Activated CD4-positive, alpha-beta memory T cell treated with anti-CD3 and anti-CD28 coated beads, Interleukin-2, amount 10 ng/mL, durations not matched to agents 7 days and 5 days (primary cell): Measurements from ENCODE around the gene SCUBE1. TPM values are rescaled to one million over a fixed set of nuclear protein-coding genes. Genes with fewer than 3 reads are reported as not detected.

Source experiments
- CTCF ChIA-PET: fragments of 350-600 bp; sonication (Branson Sonifier 250); formaldehyde crosslinking; loops from one replicate; lab custom pipeline; 2021; ENCODE audit warnings: antibody characterized with exemption, inconsistent platforms; lab: Charles Lee
- POLR2A ChIA-PET: fragments of 350-600 bp; sonication (Branson Sonifier 250); formaldehyde crosslinking; loops from one replicate; lab custom pipeline; 2021; ENCODE audit warnings: antibody characterized with exemption; lab: Charles Lee
- DNase-seq: peaks from one replicate; pipeline ENCODE4 v3.0.0-alpha.2; 2020
- H3K27ac Mint-ChIP-seq: one replicate; pipeline ENCODE4 v1.8.0; 2021; ENCODE audit warnings: mild to moderate bottlenecking, mixed read lengths
- H3K27me3 Mint-ChIP-seq: one replicate; pipeline ENCODE4 v1.8.0; 2021; ENCODE audit warnings: mixed read lengths
- H3K36me3 Mint-ChIP-seq: one replicate; pipeline ENCODE4 v1.8.0; 2021; ENCODE audit warnings: low read depth, mixed read lengths
- H3K4me1 Mint-ChIP-seq: one replicate; pipeline ENCODE4 v1.8.0; 2021; ENCODE audit warnings: mixed read lengths
- H3K4me3 Mint-ChIP-seq: one replicate; pipeline ENCODE4 v1.8.0; 2021; ENCODE audit warnings: mild to moderate bottlenecking, mixed read lengths
- H3K9me3 Mint-ChIP-seq: one replicate; pipeline ENCODE4 v1.8.0; 2021; ENCODE audit warnings: mixed read lengths
- total RNA-seq, 2 experiments: library from RNA; stranded (reverse); gene quantifications; one replicate each; pipeline ENCODE4 v1.2.3, GENCODE V29; 2021

The SCUBE1 gene
- total RNA-seq, 2 experiments from 2014 or later = 0.15 to 0.20 TPM

GRCh38 chr22:43213051-43213450, 130.1 kb downstream of the SCUBE1 start:
- H3K4me1 Mint-ChIP-seq = no peaks in the 10 kb centered on the region

GRCh38 chr22:43212434-43212952, 130.7 kb downstream of the SCUBE1 start:
- H3K4me3 Mint-ChIP-seq = no peak overlapping the region
- no peak overlapping the region for H3K27ac Mint-ChIP-seq
- no peak for DNase-seq
- ChIA-PET CTCF (no interaction called here), POLR2A (no interaction called here)
- no peaks in the 10 kb centered on the region for H3K9me3 Mint-ChIP-seq
- no peaks in the 10 kb centered on the region for H3K27me3 Mint-ChIP-seq
- H3K36me3 Mint-ChIP-seq = no peaks in the 10 kb centered on the region
- H3K4me1 Mint-ChIP-seq = no peaks in the 10 kb centered on the region

More at GRCh38 chr22:43213051-43213450, 130.1 kb downstream of the SCUBE1 start:
- ChIA-PET POLR2A (no interaction called here), CTCF (interaction anchor here (0.6 kb wide), 1 partner anchor 1261 kb away, joined by 4 read pairs; no protein-coding TSS in a partner anchor)
- no peaks in the 10 kb centered on the region for H3K27me3 Mint-ChIP-seq
- no peaks in the 10 kb centered on the region for H3K9me3 Mint-ChIP-seq
- no peaks in the 10 kb centered on the region for H3K36me3 Mint-ChIP-seq
- H3K27ac Mint-ChIP-seq = no peak overlapping the region
- no peak overlapping the region for H3K4me3 Mint-ChIP-seq
- DNase-seq = no peak

DNA sequence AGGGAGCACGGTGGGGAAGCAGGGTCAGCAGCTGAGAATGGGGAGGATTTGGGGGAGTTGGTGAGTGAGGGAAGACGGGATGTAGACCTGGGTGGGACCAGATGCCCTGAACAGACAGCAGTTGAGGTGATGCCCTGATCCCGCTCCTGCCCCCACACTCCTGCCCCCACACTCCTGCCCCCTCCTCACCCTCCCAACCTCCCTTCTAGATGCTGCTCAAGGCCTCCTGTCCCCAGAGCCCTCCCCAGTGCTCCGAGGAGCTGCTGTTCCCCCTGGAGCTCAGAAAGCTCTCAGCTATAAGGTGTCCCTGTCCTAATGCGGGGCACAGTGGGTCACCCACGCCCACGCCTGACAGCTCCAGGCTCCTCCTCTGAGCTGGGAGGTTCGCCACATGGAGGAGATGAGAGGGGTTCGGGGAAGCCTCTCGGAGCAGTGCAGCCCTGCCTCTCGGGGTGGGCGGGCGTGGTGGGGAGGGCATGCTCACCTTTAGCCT, 131.2 kb downstream of the SCUBE1 start:
- Mint-ChIP-seq H3K9me3 (no peaks in the 10 kb centered on the region), H3K4me1 (no peaks in the 10 kb centered on the region), H3K4me3 (no peak overlapping the region), H3K36me3 (no peaks in the 10 kb centered on the region), H3K27me3 (no peaks in the 10 kb centered on the region), H3K27ac (no peak overlapping the region)
- CTCF ChIA-PET = no interaction called here
- POLR2A ChIA-PET = no interaction called here
- DNase-seq = no peak

DNA sequence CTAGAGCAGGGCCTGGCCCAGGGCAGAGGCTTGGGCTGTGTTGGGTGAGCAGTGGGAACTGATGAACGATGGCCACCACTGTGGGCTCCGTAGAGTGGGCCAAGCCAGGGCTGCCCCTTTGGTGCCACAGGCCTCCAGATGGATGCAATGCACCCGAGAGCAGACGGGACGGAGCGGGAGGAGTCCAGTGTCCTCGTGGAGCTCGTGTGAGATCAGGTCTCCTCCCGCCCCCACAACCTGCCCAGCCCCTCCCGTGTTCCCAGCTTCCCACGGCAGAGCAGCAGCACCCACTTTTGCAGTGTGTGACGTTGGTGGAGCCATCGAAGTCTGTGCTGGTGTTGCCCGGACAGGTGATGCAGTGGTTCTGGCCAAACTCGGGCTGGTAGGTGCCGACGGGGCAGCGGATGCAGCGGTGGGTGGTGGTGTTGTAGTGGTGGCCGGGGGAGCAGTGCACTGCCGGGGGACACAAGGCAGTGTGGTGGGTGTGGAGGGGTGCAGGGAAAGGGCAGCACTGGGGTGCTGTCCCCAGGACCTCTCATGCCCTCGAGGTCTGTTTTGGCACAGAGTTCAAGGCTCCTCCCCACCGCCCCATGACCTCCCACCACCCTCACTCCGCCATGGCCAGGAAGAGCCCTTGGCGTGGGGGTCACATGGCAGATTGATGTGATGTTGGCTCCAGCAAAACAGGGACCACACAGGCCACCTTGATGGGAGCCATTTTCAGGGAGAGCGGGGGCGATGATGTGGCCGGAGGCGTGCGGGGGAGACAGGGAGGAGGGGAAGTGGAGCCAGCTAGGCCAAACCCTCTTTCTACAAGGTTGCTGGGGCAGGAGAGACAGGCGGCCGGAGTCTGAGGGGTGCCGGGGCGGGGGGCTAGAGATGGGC, 132.3 kb downstream of the SCUBE1 start:
- Mint-ChIP-seq H3K27ac (no peak overlapping the region), H3K27me3 (no peaks in the 10 kb centered on the region), H3K4me3 (no peak overlapping the region), H3K4me1 (peaks cover 2% of the 10 kb centered on the region), H3K9me3 (no peaks in the 10 kb centered on the region), H3K36me3 (no peaks in the 10 kb centered on the region)
- no peak for DNase-seq
- POLR2A ChIA-PET = no interaction called here
- CTCF ChIA-PET = no interaction called here

- ChIA-PET CTCF (no interaction called here), POLR2A (no interaction called here)
- Mint-ChIP-seq H3K9me3 (no peaks in the 10 kb centered on the region), H3K36me3 (no peaks in the 10 kb centered on the region), H3K27me3 (no peaks in the 10 kb centered on the region), H3K4me3 (no peak overlapping the region), H3K4me1 (peaks cover 2% of the 10 kb centered on the region), H3K27ac (no peak overlapping the region)
- no peak for DNase-seq
Observed at GRCh38 chr22:43209971-43210370, 133.2 kb downstream of the SCUBE1 start.

DNA sequence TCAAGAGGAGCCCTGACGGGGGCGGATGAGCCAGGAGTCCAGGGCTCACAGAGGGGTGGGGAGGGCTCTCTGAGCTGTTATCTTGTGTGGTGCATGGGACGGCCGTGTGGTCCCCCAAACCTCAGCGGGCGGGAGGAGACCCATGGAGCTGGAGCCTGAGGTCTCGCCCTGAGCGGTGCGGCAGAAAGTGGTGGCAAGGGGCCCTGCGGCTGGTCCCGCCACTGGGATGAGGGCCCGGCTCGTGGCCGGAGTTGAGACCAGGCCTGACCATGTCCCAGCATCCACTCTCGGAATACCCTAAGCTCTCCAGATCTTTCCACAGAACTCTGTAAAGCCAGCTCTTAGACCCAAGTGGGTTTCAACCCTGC, 133.7 kb downstream of the SCUBE1 start:
- Mint-ChIP-seq H3K27me3 (no peaks in the 10 kb centered on the region), H3K36me3 (no peaks in the 10 kb centered on the region), H3K4me1 (peaks cover 2% of the 10 kb centered on the region), H3K27ac (no peak overlapping the region), H3K9me3 (no peaks in the 10 kb centered on the region), H3K4me3 (no peak overlapping the region)
- POLR2A ChIA-PET = no interaction called here
- DNase-seq = no peak
- CTCF ChIA-PET = no interaction called here

DNA sequence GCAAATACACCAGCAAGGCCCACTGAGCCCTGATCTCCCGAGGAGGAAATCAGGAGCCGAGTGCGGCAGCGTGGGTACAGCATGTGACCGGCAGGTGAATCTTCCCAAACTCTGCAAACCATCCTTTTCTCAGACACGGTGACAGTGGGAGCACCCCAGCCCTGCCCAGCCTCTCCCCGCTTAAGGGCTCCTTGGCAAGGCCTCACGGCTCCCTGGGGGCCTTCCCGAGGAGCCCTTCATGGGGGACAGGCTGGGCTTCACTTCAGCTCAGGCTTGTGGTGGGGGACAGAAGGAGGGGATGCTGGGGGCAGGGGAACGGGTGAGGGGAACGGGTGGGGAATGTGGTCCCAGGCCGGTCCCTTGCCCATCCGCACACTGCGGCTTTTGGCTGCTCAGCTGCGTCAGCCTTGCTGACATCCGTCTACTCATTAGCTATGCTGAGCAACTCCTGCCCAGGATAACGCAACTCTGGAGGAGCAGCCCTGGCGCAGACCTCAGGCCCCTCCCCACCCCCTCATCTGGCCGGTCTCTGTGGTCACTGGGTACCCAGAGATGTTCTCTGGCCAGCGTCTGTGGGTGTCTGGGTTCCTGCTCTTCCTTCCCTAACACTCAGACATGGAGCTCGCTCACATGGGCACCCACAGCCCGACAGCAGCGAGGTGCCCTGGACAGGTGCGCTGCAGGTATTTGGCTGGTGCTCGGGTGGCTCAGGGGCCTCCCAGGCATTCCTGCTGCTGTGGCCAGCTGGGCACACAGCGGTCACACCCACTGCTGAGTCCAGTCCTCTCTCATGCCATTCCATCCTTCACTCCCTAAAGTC, 134.3 kb downstream of the SCUBE1 start:
- peaks cover 2% of the 10 kb centered on the region for H3K4me1 Mint-ChIP-seq
- ChIA-PET CTCF (interaction anchor here (0.6 kb wide), 1 partner anchor 173 kb away, joined by 3 read pairs; no protein-coding TSS in a partner anchor), POLR2A (no interaction called here)
- H3K27ac Mint-ChIP-seq = no peak overlapping the region
- H3K27me3 Mint-ChIP-seq = no peaks in the 10 kb centered on the region
- no peaks in the 10 kb centered on the region for H3K36me3 Mint-ChIP-seq
- H3K9me3 Mint-ChIP-seq = no peaks in the 10 kb centered on the region
- H3K4me3 Mint-ChIP-seq = no peak overlapping the region
- no peak for DNase-seq

GRCh38 chr22:43207849-43208702, 135.1 kb downstream of the SCUBE1 start:
- Mint-ChIP-seq H3K4me1 (peaks cover 2% of the 10 kb centered on the region), H3K27ac (no peak overlapping the region), H3K9me3 (no peaks in the 10 kb centered on the region), H3K4me3 (no peak overlapping the region), H3K27me3 (no peaks in the 10 kb centered on the region), H3K36me3 (no peaks in the 10 kb centered on the region)
- POLR2A ChIA-PET = no interaction called here
- no peak for DNase-seq
- CTCF ChIA-PET = no interaction called here

GRCh38 chr22:43207386-43207785, 135.8 kb downstream of the SCUBE1 start:
- Mint-ChIP-seq H3K27ac (no peak overlapping the region), H3K4me1 (peaks cover 2% of the 10 kb centered on the region), H3K4me3 (no peak overlapping the region), H3K9me3 (no peaks in the 10 kb centered on the region), H3K27me3 (no peaks in the 10 kb centered on the region), H3K36me3 (no peaks in the 10 kb centered on the region)
- POLR2A ChIA-PET = no interaction called here
- no peak for DNase-seq
- CTCF ChIA-PET = no interaction called here

- Mint-ChIP-seq H3K4me3 (no peak overlapping the region), H3K9me3 (no peaks in the 10 kb centered on the region), H3K27me3 (no peaks in the 10 kb centered on the region), H3K27ac (no peak overlapping the region), H3K4me1 (peaks cover 2% of the 10 kb centered on the region), H3K36me3 (no peaks in the 10 kb centered on the region)
- ChIA-PET POLR2A (no interaction called here), CTCF (no interaction called here)
- no peak for DNase-seq
Observed at GRCh38 chr22:43206509-43207161, 136.5 kb downstream of the SCUBE1 start.

GRCh38 chr22:43205748-43206508, 137.2 kb downstream of the SCUBE1 start:
- no peaks in the 10 kb centered on the region for H3K36me3 Mint-ChIP-seq
- ChIA-PET CTCF (no interaction called here), POLR2A (no interaction called here)
- no peak overlapping the region for H3K4me3 Mint-ChIP-seq
- H3K27me3 Mint-ChIP-seq = no peaks in the 10 kb centered on the region
- DNase-seq = no peak
- no peaks in the 10 kb centered on the region for H3K9me3 Mint-ChIP-seq
- H3K27ac Mint-ChIP-seq = no peak overlapping the region
- peaks cover 2% of the 10 kb centered on the region for H3K4me1 Mint-ChIP-seq
